ENCODE data around the gene ZNRF2. TPM values are rescaled to one million over a fixed set of nuclear protein-coding genes. Genes with fewer than 3 reads are reported as not detected.
"Not testable (repeated sequence)": the region's sequence is repeated elsewhere in the genome, so short reads cannot be mapped to it uniquely, and the experiment has no call there.

Gene ZNRF2
- total and polyA plus RNA-seq, 3 experiments from 2014 or later = 4.2 to 13.6 (median 12.4) TPM

DNA sequence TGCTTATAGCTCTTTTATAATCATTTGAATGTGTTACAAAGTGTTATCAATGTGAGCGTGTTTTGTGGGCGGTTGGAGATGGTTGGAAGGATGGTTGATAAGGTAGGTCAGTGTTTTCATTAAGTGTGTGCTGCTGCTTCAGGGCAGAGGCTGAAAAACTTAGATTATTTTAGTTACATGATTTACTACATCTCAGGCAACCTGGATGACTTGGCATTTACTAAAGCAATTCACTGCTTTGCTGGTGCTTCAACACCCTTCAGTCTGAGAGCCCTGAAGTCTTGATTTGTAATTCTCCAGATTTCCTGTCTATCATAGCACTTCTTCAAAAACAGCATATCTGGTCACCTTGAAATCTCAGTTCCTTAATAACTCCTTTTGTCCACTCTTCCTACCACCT, 11.9 kb downstream of the ZNRF2 start:
- H3K9me3 ChIP-seq (ENCODE audit: low read length); POLR2A ChIA-PET; H3K9me3 Mint-ChIP-seq; CTCF ChIA-PET; H3K27me3 ChIP-seq (ENCODE audit: insufficient read depth, low read length, poor library complexity, severe bottlenecking); H3K27ac ChIP-seq (ENCODE audit: low read depth, low read length); H3K4me3 ChIP-seq (ENCODE audit: low read length); H3K27me3 Mint-ChIP-seq; H3K36me3 ChIP-seq (ENCODE audit: insufficient read depth, low read length); H3K4me1 ChIP-seq (ENCODE audit: insufficient read depth, low read length); DNase-seq: not testable (repeated sequence)
- peaks cover 61 to 85% (median 82%) of the 10 kb centered on the region in 3 donors for H3K4me1 Mint-ChIP-seq
- H3K27ac Mint-ChIP-seq = peak overlapping the region in 1 of 8 donors; percentile 25
- peak overlapping the region in 2 of 7 donors; percentile 9 to 23 for H3K4me3 Mint-ChIP-seq
- peaks cover 2 to 13% (median 4%) of the 10 kb centered on the region in 3 donors for H3K36me3 Mint-ChIP-seq

- Mint-ChIP-seq H3K4me3 (peak overlapping the region in 4 of 7 donors; percentile 1 to 59 (median 12)), H3K4me1 (peaks cover 58 to 89% (median 81%) of the 10 kb centered on the region in 3 donors), H3K27ac (peak overlapping the region in 3 of 8 donors; percentile 26 to 89 (median 45))
- H3K27me3 ChIP-seq (ENCODE audit: insufficient read depth, low read length, poor library complexity, severe bottlenecking); H3K4me3 ChIP-seq (ENCODE audit: low read length); H3K36me3 Mint-ChIP-seq; H3K27ac ChIP-seq (ENCODE audit: low read depth, low read length); CTCF ChIA-PET; H3K9me3 ChIP-seq (ENCODE audit: low read length); H3K9me3 Mint-ChIP-seq; POLR2A ChIA-PET; DNase-seq; H3K4me1 ChIP-seq (ENCODE audit: insufficient read depth, low read length); H3K27me3 Mint-ChIP-seq; H3K36me3 ChIP-seq (ENCODE audit: insufficient read depth, low read length): not testable (repeated sequence)
Observed at GRCh38 chr7:30297499-30297898, 13.1 kb downstream of the ZNRF2 start.

- Mint-ChIP-seq H3K4me1 (peaks cover 56 to 89% (median 81%) of the 10 kb centered on the region in 3 donors), H3K27ac (peak overlapping the region in 1 of 8 donors; percentile 79)
- H3K4me1 ChIP-seq (ENCODE audit: insufficient read depth, low read length); H3K27ac ChIP-seq (ENCODE audit: low read depth, low read length); H3K27me3 Mint-ChIP-seq; H3K36me3 ChIP-seq (ENCODE audit: insufficient read depth, low read length); H3K36me3 Mint-ChIP-seq; CTCF ChIA-PET; H3K9me3 Mint-ChIP-seq; POLR2A ChIA-PET; H3K27me3 ChIP-seq (ENCODE audit: insufficient read depth, low read length, poor library complexity, severe bottlenecking); DNase-seq; H3K4me3 ChIP-seq (ENCODE audit: low read length); H3K9me3 ChIP-seq (ENCODE audit: low read length); H3K4me3 Mint-ChIP-seq: not testable (repeated sequence)
Observed at GRCh38 chr7:30298409-30298808, 14.0 kb downstream of the ZNRF2 start.

- Mint-ChIP-seq H3K9me3 (no peaks in the 10 kb centered on the region), H3K27me3 (no peaks in the 10 kb centered on the region), H3K27ac (no peak overlapping the region), H3K4me3 (no peak overlapping the region), H3K4me1 (peaks cover 61 to 90% (median 80%) of the 10 kb centered on the region in 3 donors), H3K36me3 (peaks cover 0 to 2% (median 0%) of the 10 kb centered on the region in 3 donors)
- Histone ChIP-seq H3K4me3 (ENCODE audit: low read length) (no peak overlapping the region), H3K27me3 (ENCODE audit: insufficient read depth, low read length, poor library complexity, severe bottlenecking) (no peaks in the 10 kb centered on the region), H3K36me3 (ENCODE audit: insufficient read depth, low read length) (no peaks in the 10 kb centered on the region), H3K27ac (ENCODE audit: low read depth, low read length) (no peak overlapping the region), H3K4me1 (ENCODE audit: insufficient read depth, low read length) (peaks cover 19% of the 10 kb centered on the region), H3K9me3 (ENCODE audit: low read length) (no peaks in the 10 kb centered on the region)
- ChIA-PET CTCF (interaction anchor here (0.8 to 1.1 kb wide), 2 partner anchors 47 to 51 kb away, joined by 3 to 4 read pairs; no protein-coding TSS in a partner anchor), POLR2A (no interaction called here)
- DNase-seq = no peak
Observed at GRCh38 chr7:30301751-30302150, 17.4 kb downstream of the ZNRF2 start.

DNA sequence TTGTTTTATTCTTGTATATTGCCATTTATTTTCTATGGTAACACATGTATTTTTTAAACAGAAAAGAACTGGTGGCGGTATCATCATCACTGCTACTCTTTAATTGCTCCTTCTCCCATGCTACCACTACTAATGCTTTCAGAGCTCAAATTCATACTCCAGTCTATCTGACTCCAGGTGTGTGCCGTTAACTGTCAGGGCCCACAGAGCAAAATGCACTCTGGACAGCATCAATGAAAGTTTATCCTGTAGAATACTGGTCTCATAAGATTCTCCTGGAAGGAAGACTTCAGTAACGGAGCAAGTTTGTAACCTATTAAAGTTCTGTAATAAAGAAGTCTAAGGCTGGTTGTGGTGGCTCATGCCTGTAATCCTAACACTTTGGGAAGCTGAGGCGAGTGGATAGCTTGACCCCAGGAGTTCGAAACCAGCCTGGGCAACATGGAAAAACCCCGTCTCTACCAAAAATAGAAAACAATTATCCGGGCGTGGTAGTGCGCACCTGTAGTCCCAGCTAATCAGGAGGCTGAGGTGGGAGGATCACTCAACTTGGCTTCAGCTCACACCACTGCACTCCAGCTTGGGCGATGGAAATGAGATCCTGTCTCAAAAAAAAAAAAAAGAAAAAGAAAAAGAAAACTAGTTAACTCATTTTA, 18.4 kb downstream of the ZNRF2 start:
- CTCF ChIA-PET = interaction anchor here (1.4 kb wide), 1 partner anchor 43 kb away, joined by 4 read pairs; no protein-coding TSS in a partner anchor
- Histone ChIP-seq H3K4me3 (ENCODE audit: low read length) (no peak overlapping the region), H3K36me3 (ENCODE audit: insufficient read depth, low read length) (no peaks in the 10 kb centered on the region), H3K27me3 (ENCODE audit: insufficient read depth, low read length, poor library complexity, severe bottlenecking) (no peaks in the 10 kb centered on the region), H3K4me1 (ENCODE audit: insufficient read depth, low read length) (peaks cover 28% of the 10 kb centered on the region), H3K9me3 (ENCODE audit: low read length) (no peaks in the 10 kb centered on the region), H3K27ac (ENCODE audit: low read depth, low read length) (no peak overlapping the region)
- POLR2A ChIA-PET = no interaction called here
- Mint-ChIP-seq H3K36me3 (peaks cover 0 to 2% (median 0%) of the 10 kb centered on the region in 3 donors), H3K27ac (peak overlapping the region in 2 of 8 donors; percentile 13 to 66), H3K4me1 (peaks cover 63 to 90% (median 80%) of the 10 kb centered on the region in 3 donors), H3K27me3 (no peaks in the 10 kb centered on the region), H3K4me3 (no peak overlapping the region), H3K9me3 (no peaks in the 10 kb centered on the region)
- no peak for DNase-seq

- H3K27me3 Mint-ChIP-seq = no peaks in the 10 kb centered on the region
- CTCF ChIA-PET = interaction anchor here (1.4 kb wide), 1 partner anchor 42 kb away, joined by 4 read pairs; no protein-coding TSS in a partner anchor
Observed at GRCh38 chr7:30303312-30304039, 19.1 kb downstream of the ZNRF2 start.

DNA sequence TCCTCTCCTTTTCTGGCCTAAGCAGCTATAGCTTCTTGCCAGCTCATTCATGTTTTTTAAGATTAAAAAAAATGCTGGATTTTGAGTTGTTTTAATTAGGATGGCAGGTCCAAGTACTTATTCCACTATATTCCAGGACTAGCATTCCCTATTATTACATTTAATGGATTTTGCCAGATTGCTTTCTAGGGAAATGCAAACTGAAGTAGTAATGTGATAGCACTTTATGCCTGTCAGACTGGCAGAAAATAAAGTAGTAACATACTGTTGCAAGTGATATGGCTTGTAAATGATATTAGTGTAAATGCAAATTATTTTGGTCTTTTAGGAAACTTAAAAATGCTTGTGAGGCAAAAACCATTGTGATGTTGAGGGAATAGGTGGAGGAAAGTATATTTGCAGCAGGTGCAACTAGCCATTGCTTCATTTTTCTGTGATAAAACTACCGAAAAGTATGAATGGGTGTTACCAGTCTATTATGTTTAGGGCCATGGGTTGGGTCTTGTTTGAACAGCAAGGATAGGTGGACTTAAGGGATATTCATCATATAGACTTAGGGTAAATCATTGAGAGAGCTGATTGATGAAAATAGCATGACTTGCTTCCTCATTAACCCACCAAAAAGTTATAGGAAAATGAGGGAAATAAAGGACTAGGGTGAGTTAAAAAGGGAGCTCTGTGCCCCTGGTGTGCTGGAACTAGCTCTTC, 19.9 kb downstream of the ZNRF2 start:
- POLR2A ChIA-PET = no interaction called here
- peaks cover 28% of the 10 kb centered on the region for H3K4me1 ChIP-seq (ENCODE audit: insufficient read depth, low read length)
- peaks cover 67 to 93% (median 85%) of the 10 kb centered on the region in 3 donors for H3K4me1 Mint-ChIP-seq
- H3K27me3 Mint-ChIP-seq = no peaks in the 10 kb centered on the region
- H3K27me3 ChIP-seq (ENCODE audit: insufficient read depth, low read length, poor library complexity, severe bottlenecking) = no peaks in the 10 kb centered on the region
- H3K27ac ChIP-seq (ENCODE audit: low read depth, low read length) = no peak overlapping the region
- DNase-seq = no peak
- no peaks in the 10 kb centered on the region for H3K9me3 ChIP-seq (ENCODE audit: low read length)
- H3K27ac Mint-ChIP-seq = peak overlapping the region in 1 of 8 donors; percentile 30
- H3K36me3 ChIP-seq (ENCODE audit: insufficient read depth, low read length) = no peaks in the 10 kb centered on the region
- CTCF ChIA-PET = no interaction called here
- H3K9me3 Mint-ChIP-seq = no peaks in the 10 kb centered on the region
- H3K36me3 Mint-ChIP-seq = peaks cover 0 to 2% (median 0%) of the 10 kb centered on the region in 3 donors
- peak overlapping the region in 3 of 7 donors; percentile 2 to 16 (median 5) for H3K4me3 Mint-ChIP-seq
- H3K4me3 ChIP-seq (ENCODE audit: low read length) = no peak overlapping the region

More at GRCh38 chr7:30303312-30304039, 19.1 kb downstream of the ZNRF2 start:
- H3K4me1 ChIP-seq (ENCODE audit: insufficient read depth, low read length) = peaks cover 28% of the 10 kb centered on the region
- H3K27ac Mint-ChIP-seq = no peak overlapping the region
- H3K9me3 Mint-ChIP-seq = no peaks in the 10 kb centered on the region
- H3K27me3 ChIP-seq (ENCODE audit: insufficient read depth, low read length, poor library complexity, severe bottlenecking) = no peaks in the 10 kb centered on the region
- no peak for DNase-seq
- POLR2A ChIA-PET = no interaction called here
- H3K9me3 ChIP-seq (ENCODE audit: low read length) = no peaks in the 10 kb centered on the region
- H3K4me3 Mint-ChIP-seq = peak overlapping the region in 1 of 7 donors; percentile 18
- H3K4me1 Mint-ChIP-seq = peaks cover 65 to 92% (median 83%) of the 10 kb centered on the region in 3 donors
- H3K27ac ChIP-seq (ENCODE audit: low read depth, low read length) = no peak overlapping the region
- no peak overlapping the region for H3K4me3 ChIP-seq (ENCODE audit: low read length)
- H3K36me3 ChIP-seq (ENCODE audit: insufficient read depth, low read length) = no peaks in the 10 kb centered on the region
- H3K36me3 Mint-ChIP-seq = peaks cover 0 to 2% (median 0%) of the 10 kb centered on the region in 3 donors
